Skeletal muscle satellite cell (primary cell): Measurements from ENCODE around the gene GADL1.

Source experiments
- H3K27me3 ChIP-seq: 2 replicates; pipeline ENCODE4 v1.7.0; 2013; ENCODE audit warnings: low read length; ENCODE audit not compliant: control insufficient read depth, insufficient read depth
- H3K36me3 ChIP-seq: 2 replicates; pipeline ENCODE4 v1.7.0; 2013; ENCODE audit warnings: mild to moderate bottlenecking, control low read depth, low read length; ENCODE audit not compliant: insufficient read depth
- H3K4me1 ChIP-seq: 2 replicates; pipeline ENCODE4 v1.7.0; 2013; ENCODE audit warnings: low read length; ENCODE audit not compliant: control insufficient read depth, insufficient read depth
- H3K4me2 ChIP-seq: 2 replicates; pipeline ENCODE4 v1.7.0; 2013; ENCODE audit warnings: mild to moderate bottlenecking, low read length
- H3K4me3 ChIP-seq: 2 replicates; pipeline ENCODE4 v1.7.0; 2013; ENCODE audit warnings: low read length
- H3K9ac ChIP-seq: 2 replicates; pipeline ENCODE4 v1.7.0; 2013; ENCODE audit warnings: mild to moderate bottlenecking, low read depth, low read length, moderate library complexity
- H3K9me3 ChIP-seq: replicated peaks from 2 replicates; pipeline ENCODE4 v1.7.0; 2013; ENCODE audit warnings: mild to moderate bottlenecking, control low read depth, low read length

GADL1 gene

GRCh38 chr3:30873671-30874070, 20.8 kb downstream of the GADL1 start:
- no peaks in the 10 kb centered on the region for H3K9me3 ChIP-seq
- no peak overlapping the region for H3K4me2 ChIP-seq
- no peak overlapping the region for H3K4me3 ChIP-seq
- H3K9ac ChIP-seq: no peak overlapping the region
- no peaks in the 10 kb centered on the region for H3K4me1 ChIP-seq
- H3K36me3 ChIP-seq: no peaks in the 10 kb centered on the region
- peaks cover 8% of the 10 kb centered on the region for H3K27me3 ChIP-seq

- no peaks in the 10 kb centered on the region for H3K4me1 ChIP-seq
- H3K9me3 ChIP-seq: no peaks in the 10 kb centered on the region
- H3K9ac ChIP-seq: no peak overlapping the region
- no peak overlapping the region for H3K4me2 ChIP-seq
- no peaks in the 10 kb centered on the region for H3K36me3 ChIP-seq
- H3K4me3 ChIP-seq: no peak overlapping the region
- H3K27me3 ChIP-seq: peaks cover 8% of the 10 kb centered on the region
Measured at GRCh38 chr3:30872879-30873278, 21.6 kb downstream of the GADL1 start.

GRCh38 chr3:30871720-30872119, 22.7 kb downstream of the GADL1 start:
- H3K36me3 ChIP-seq: no peaks in the 10 kb centered on the region
- no peaks in the 10 kb centered on the region for H3K9me3 ChIP-seq
- no peak overlapping the region for H3K4me2 ChIP-seq
- no peaks in the 10 kb centered on the region for H3K4me1 ChIP-seq
- no peak overlapping the region for H3K9ac ChIP-seq
- peaks cover 5% of the 10 kb centered on the region for H3K27me3 ChIP-seq
- no peak overlapping the region for H3K4me3 ChIP-seq

GRCh38 chr3:30864836-30865235, 29.6 kb downstream of the GADL1 start:
- Histone ChIP-seq H3K36me3 (no peaks in the 10 kb centered on the region), H3K4me2 (no peak overlapping the region), H3K9me3 (no peaks in the 10 kb centered on the region), H3K27me3 (no peaks in the 10 kb centered on the region), H3K9ac (no peak overlapping the region), H3K4me3 (no peak overlapping the region), H3K4me1 (no peaks in the 10 kb centered on the region)

- Histone ChIP-seq H3K4me2 (no peak overlapping the region), H3K9ac (no peak overlapping the region), H3K4me3 (no peak overlapping the region), H3K27me3 (no peaks in the 10 kb centered on the region), H3K36me3 (no peaks in the 10 kb centered on the region), H3K4me1 (no peaks in the 10 kb centered on the region), H3K9me3 (no peaks in the 10 kb centered on the region)
Measured at GRCh38 chr3:30864132-30864531, 30.3 kb downstream of the GADL1 start.

- Histone ChIP-seq H3K4me2 (no peak overlapping the region), H3K27me3 (no peaks in the 10 kb centered on the region), H3K4me1 (no peaks in the 10 kb centered on the region), H3K9ac (no peak overlapping the region), H3K9me3 (no peaks in the 10 kb centered on the region), H3K36me3 (no peaks in the 10 kb centered on the region), H3K4me3 (no peak overlapping the region)
Measured at GRCh38 chr3:30862004-30862403, 32.5 kb downstream of the GADL1 start.

- H3K4me1 ChIP-seq: no peaks in the 10 kb centered on the region
- no peaks in the 10 kb centered on the region for H3K36me3 ChIP-seq
- H3K9me3 ChIP-seq: no peaks in the 10 kb centered on the region
Measured at GRCh38 chr3:30858894-30859389, 35.5 kb downstream of the GADL1 start.

GRCh38 chr3:30855400-30856292, 38.8 kb downstream of the GADL1 start:
- no peak overlapping the region for H3K4me2 ChIP-seq
- no peak overlapping the region for H3K4me3 ChIP-seq
- no peaks in the 10 kb centered on the region for H3K27me3 ChIP-seq
- H3K9me3 ChIP-seq: no peaks in the 10 kb centered on the region
- no peak overlapping the region for H3K9ac ChIP-seq
- no peaks in the 10 kb centered on the region for H3K36me3 ChIP-seq
- H3K4me1 ChIP-seq: no peaks in the 10 kb centered on the region

More at GRCh38 chr3:30858894-30859389, 35.5 kb downstream of the GADL1 start:
- H3K9ac ChIP-seq: no peak overlapping the region
- no peak overlapping the region for H3K4me3 ChIP-seq
- no peaks in the 10 kb centered on the region for H3K27me3 ChIP-seq
- no peak overlapping the region for H3K4me2 ChIP-seq

- Histone ChIP-seq H3K36me3 (no peaks in the 10 kb centered on the region), H3K4me2 (no peak overlapping the region), H3K4me3 (no peak overlapping the region), H3K27me3 (no peaks in the 10 kb centered on the region), H3K4me1 (no peaks in the 10 kb centered on the region), H3K9ac (no peak overlapping the region), H3K9me3 (no peaks in the 10 kb centered on the region)
Measured at GRCh38 chr3:30852833-30853232, 41.6 kb downstream of the GADL1 start.

- Histone ChIP-seq H3K9ac (no peak overlapping the region), H3K9me3 (no peaks in the 10 kb centered on the region), H3K4me2 (no peak overlapping the region), H3K36me3 (no peaks in the 10 kb centered on the region), H3K4me1 (no peaks in the 10 kb centered on the region), H3K4me3 (no peak overlapping the region), H3K27me3 (no peaks in the 10 kb centered on the region)
Measured at GRCh38 chr3:30848087-30848779, 46.2 kb downstream of the GADL1 start.

- Histone ChIP-seq H3K27me3 (no peaks in the 10 kb centered on the region), H3K4me2 (no peak overlapping the region), H3K36me3 (no peaks in the 10 kb centered on the region), H3K9me3 (no peaks in the 10 kb centered on the region), H3K9ac (no peak overlapping the region), H3K4me3 (no peak overlapping the region), H3K4me1 (no peaks in the 10 kb centered on the region)
Measured at GRCh38 chr3:30847592-30847991, 46.9 kb downstream of the GADL1 start.
